Adipose tissue (tissue), 3 donors: ENCODE measurements around the gene NBAS. TPM values are rescaled to one million over a fixed set of nuclear protein-coding genes. Genes with fewer than 3 reads are reported as not detected.
"Not testable (repeated sequence)": the region's sequence is repeated elsewhere in the genome, so short reads cannot be mapped to it uniquely, and the experiment has no call there.

ENCODE experiments used
- H3K27ac ChIP-seq: one replicate; pipeline ENCODE4 v1.5.1; 2013; ENCODE audit warnings: low read depth, low read length
- WGBS, 3 donors: extraction: QIAGEN DNeasy Blood & Tissue Kit; methylation state at CpG; one replicate each; pipeline ENCODE4 v1.1.7; 2013; 5-methylcytosine and 5-hydroxymethylcytosine counted together
- polyA plus RNA-seq, 3 donors: library from polyadenylated mRNA; stranded (reverse); fragments of 200-250 nt; gene quantifications; one replicate each; pipeline ENCODE4 v1.2.3, GENCODE V29; 2013
- donor health status: healthy with polysubstance abuse.
- donor health status: Bipolar disorder and iron deficiency.
- donor health status: healthy.

Gene NBAS
- polyA plus RNA-seq, 3 donors: 12.7 to 19.8 (median 16.7) TPM

GRCh38 chr2:15449556-15450236 is 111.4 kb downstream of the NBAS start:
- H3K27ac ChIP-seq: no peak overlapping the region
- 42 to 49% (median 48%) methylated on average over 2 of the region's 2 CpGs for WGBS, 3 donors

- WGBS, 3 donors: 91 to 93% (median 92%) methylated on average over 5 of the region's 5 CpGs
- H3K27ac ChIP-seq: no peak overlapping the region
These were observed 112.8 kb downstream of the NBAS start for GRCh38 chr2:15448250-15448839.

- H3K27ac ChIP-seq: no peak overlapping the region
- 94 to 97% (median 94%) methylated on average over 2 of the region's 2 CpGs for WGBS, 3 donors
These were observed 113.8 kb downstream of the NBAS start for GRCh38 chr2:15447381-15447780.

GRCh38 chr2:15446961-15447360 is 114.2 kb downstream of the NBAS start:
- H3K27ac ChIP-seq: no peak overlapping the region
- WGBS, 3 donors: 91 to 96% (median 95%) methylated on average over 4 of the region's 4 CpGs

- WGBS, 3 donors: 94 to 97% (median 96%) methylated on average over 2 of the region's 2 CpGs
- H3K27ac ChIP-seq: no peak overlapping the region
These were observed 115.1 kb downstream of the NBAS start for GRCh38 chr2:15445891-15446562.

- 95 to 96% (median 96%) methylated on average over 21 to 22 of the region's 22 CpGs for WGBS, 3 donors
- H3K27ac ChIP-seq: not testable (repeated sequence)
These were observed 121.2 kb downstream of the NBAS start for GRCh38 chr2:15439768-15440524.

- not testable (repeated sequence) for H3K27ac ChIP-seq
- WGBS, 3 donors: 98 to 100% (median 99%) methylated on average over 7 to 10 of the region's 10 CpGs
These were observed 121.8 kb downstream of the NBAS start for GRCh38 chr2:15439366-15439765.

- H3K27ac ChIP-seq: no peak overlapping the region
- WGBS, 3 donors: 91 to 94% (median 93%) methylated on average over 2 of the region's 2 CpGs
These were observed 124.9 kb downstream of the NBAS start for GRCh38 chr2:15436195-15436594.

- 81 to 84% (median 82%) methylated on average over 5 of the region's 5 CpGs for WGBS, 3 donors
These were observed 125.7 kb downstream of the NBAS start for GRCh38 chr2:15435474-15435873.

GRCh38 chr2:15432642-15433256 is 128.4 kb downstream of the NBAS start:
- H3K27ac ChIP-seq: no peak overlapping the region
- 87 to 91% (median 90%) methylated on average over 5 of the region's 5 CpGs for WGBS, 3 donors

More at GRCh38 chr2:15435474-15435873, 125.7 kb downstream of the NBAS start:
- no peak overlapping the region for H3K27ac ChIP-seq

GRCh38 chr2:15429032-15429431 is 132.1 kb downstream of the NBAS start:
- H3K27ac ChIP-seq: no peak overlapping the region
- WGBS, 3 donors: 45 to 94% (median 88%) methylated on average over 1 of the region's 1 CpG

GRCh38 chr2:15427987-15428386 is 133.1 kb downstream of the NBAS start:
- no peak overlapping the region for H3K27ac ChIP-seq

GRCh38 chr2:15426606-15427005 is 134.5 kb downstream of the NBAS start:
- H3K27ac ChIP-seq: no peak overlapping the region
- 86 to 87% (median 87%) methylated on average over 5 of the region's 5 CpGs for WGBS, 3 donors

- WGBS, 3 donors: 73 to 77% (median 76%) methylated on average over 4 of the region's 4 CpGs
These were observed 135.4 kb downstream of the NBAS start for GRCh38 chr2:15425712-15426111.

GRCh38 chr2:15421753-15422152 is 139.4 kb downstream of the NBAS start:
- WGBS, 3 donors: 90 to 95% (median 94%) methylated on average over 3 of the region's 3 CpGs
- no peak overlapping the region for H3K27ac ChIP-seq

More at GRCh38 chr2:15425712-15426111, 135.4 kb downstream of the NBAS start:
- H3K27ac ChIP-seq: no peak overlapping the region

- WGBS, 3 donors: 88 to 97% (median 95%) methylated on average over 2 of the region's 2 CpGs
- no peak overlapping the region for H3K27ac ChIP-seq
These were observed 145.4 kb downstream of the NBAS start for GRCh38 chr2:15415748-15416147.

- WGBS, 3 donors: 87 to 91% (median 90%) methylated on average over 6 of the region's 6 CpGs
- no peak overlapping the region for H3K27ac ChIP-seq
These were observed 148.4 kb downstream of the NBAS start for GRCh38 chr2:15412779-15413178.

GRCh38 chr2:15412309-15412708 is 148.8 kb downstream of the NBAS start:
- WGBS, 3 donors: 93 to 98% (median 96%) methylated on average over 3 of the region's 3 CpGs
- no peak overlapping the region for H3K27ac ChIP-seq
